CD14-positive monocyte (primary cell): ENCODE results near the gene AKIRIN1. TPM values are rescaled to one million over a fixed set of nuclear protein-coding genes. Genes with fewer than 3 reads are reported as not detected.

Experiments used
- DNase-seq, 3 donors: peaks; one replicate each; pipeline ENCODE4 v3.0.0-alpha.2; 2011 to 2022
- H2AFZ ChIP-seq: 2 replicates; pipeline ENCODE4 v1.6.0; 2012; ENCODE audit warnings: mild to moderate bottlenecking, low read depth, low read length, inconsistent platforms; ENCODE audit not compliant: insufficient read depth, poor library complexity, severe bottlenecking
- H3K27ac ChIP-seq, 2 donors: 1 replicate in 1 of 2; 2 replicates in 1 of 2; pipeline ENCODE4 v1.5.1; 2012 to 2013; ENCODE audit warnings: low read length in 2 of 2, control low read depth in 1 of 2, inconsistent platforms in 1 of 2, low read depth in 1 of 2, mild to moderate bottlenecking in 1 of 2
- H3K27me3 ChIP-seq, 2 donors: one replicate each; pipeline versions ENCODE4 v1.6.0 to v1.6.1; 2011 to 2013; ENCODE audit warnings: low read length in 2 of 2; ENCODE audit not compliant: control insufficient read depth in 2 of 2, insufficient read depth in 2 of 2
- H3K36me3 ChIP-seq, 2 donors: replicated peaks in 1 of 2; 1 replicate in 1 of 2; 2 replicates in 1 of 2; pipeline versions ENCODE4 v1.5.1 to v1.6.1; 2012 to 2013; ENCODE audit warnings: low read length in 2 of 2, control low read depth in 1 of 2, inconsistent platforms in 1 of 2, mild to moderate bottlenecking in 1 of 2; ENCODE audit not compliant: insufficient read depth in 2 of 2, control insufficient read depth in 1 of 2
- H3K4me1 ChIP-seq, 2 donors: 1 replicate in 1 of 2; 2 replicates in 1 of 2; pipeline versions ENCODE4 v1.5.1 to v1.6.1; 2012 to 2013; ENCODE audit warnings: low read length in 2 of 2, control low read depth in 1 of 2, inconsistent platforms in 1 of 2, mild to moderate bottlenecking in 1 of 2, moderate library complexity in 1 of 2; ENCODE audit not compliant: insufficient read depth in 2 of 2, control insufficient read depth in 1 of 2
- H3K4me2 ChIP-seq: replicated peaks from 2 replicates; pipeline ENCODE3; 2012; ENCODE audit warnings: low read length, moderate library complexity, mild to moderate bottlenecking; ENCODE audit not compliant: poor library complexity, severe bottlenecking; ENCODE audit errors: extremely low read depth
- H3K4me3 ChIP-seq, 3 experiments: fragments of 200-600 bp in 1 of 3; sonication (generic) in 1 of 3; replicated peaks in 1 of 3; 1 replicate in 2 of 3; 2 replicates in 1 of 3; pipeline ENCODE4 v1.5.1; 2011 to 2013; ENCODE audit warnings: low read length in 3 of 3, mild to moderate bottlenecking in 3 of 3, control low read depth in 2 of 3, low read depth in 2 of 3, inconsistent platforms in 1 of 3, moderate library complexity in 1 of 3
- H3K79me2 ChIP-seq: 2 replicates; pipeline ENCODE4 v1.6.0; 2012; ENCODE audit warnings: mild to moderate bottlenecking, control low read depth, inconsistent platforms, low read length, moderate library complexity; ENCODE audit not compliant: insufficient read depth
- H3K9ac ChIP-seq: 2 replicates; pipeline ENCODE4 v1.6.0; 2017; ENCODE audit warnings: low read length, mild to moderate bottlenecking; ENCODE audit not compliant: insufficient read depth, poor library complexity, severe bottlenecking
- H3K9me3 ChIP-seq, 2 donors: replicated peaks in 1 of 2; 1 replicate in 1 of 2; 2 replicates in 1 of 2; pipeline versions ENCODE4 v1.5.1 to v1.6.1; 2012 to 2013; ENCODE audit warnings: low read length in 2 of 2, control low read depth in 1 of 2; ENCODE audit not compliant: control insufficient read depth in 1 of 2, insufficient read depth in 1 of 2
- H4K20me1 ChIP-seq: 2 replicates; pipeline ENCODE4 v1.6.0; 2012; ENCODE audit warnings: mild to moderate bottlenecking, low read length, control low read depth, moderate library complexity; ENCODE audit not compliant: insufficient read depth
- H3K27ac Mint-ChIP-seq, 7 donors: one replicate each; pipeline ENCODE4 v1.8.0; 2020; ENCODE audit warnings: mild to moderate bottlenecking in 7 of 7, mixed read lengths in 7 of 7, moderate library complexity in 6 of 7, inconsistent platforms in 2 of 7
- H3K27me3 Mint-ChIP-seq, 3 donors: one replicate each; pipeline ENCODE4 v1.8.0; 2021 to 2022; ENCODE audit warnings: low read depth in 3 of 3, mild to moderate bottlenecking in 3 of 3, mixed read lengths in 3 of 3, moderate library complexity in 3 of 3, inconsistent platforms in 1 of 3
- H3K36me3 Mint-ChIP-seq, 2 donors: one replicate each; pipeline ENCODE4 v1.8.0; 2020; ENCODE audit warnings: mixed read lengths in 2 of 2, inconsistent platforms in 1 of 2, mild to moderate bottlenecking in 1 of 2
- H3K4me1 Mint-ChIP-seq: one replicate; pipeline ENCODE4 v1.8.0; 2020; ENCODE audit warnings: mild to moderate bottlenecking, mixed read lengths
- H3K4me3 Mint-ChIP-seq, 2 donors: one replicate each; pipeline ENCODE4 v1.8.0; 2020; ENCODE audit warnings: mild to moderate bottlenecking in 2 of 2, mixed read lengths in 2 of 2, moderate library complexity in 1 of 2
- H3K9me3 Mint-ChIP-seq, 7 donors: one replicate each; pipeline ENCODE4 v1.8.0; 2020 to 2022; ENCODE audit warnings: mixed read lengths in 7 of 7, mild to moderate bottlenecking in 6 of 7, moderate library complexity in 6 of 7, inconsistent platforms in 2 of 7
- CTCF ChIP-seq: fragments of 200-600 bp; IDR thresholded peaks from one replicate; pipeline ENCODE4 v1.8.0; 2022; ENCODE audit warnings: antibody characterized with exemption, mild to moderate bottlenecking
- WGBS: methylation state at CpG from one replicate; pipeline ENCODE4 v1.1.5; 2013; ENCODE audit warnings: missing lambda C conversion rate; ENCODE audit not compliant: insufficient coverage; 5-methylcytosine and 5-hydroxymethylcytosine counted together
- intact Hi-C, 2 donors: fragments of 100-400 bp; cut with micrococcal nuclease; formaldehyde crosslinking; loops; one replicate each; pipeline versions ENCODE4 v1.15.0 to v1.15.1; 2023
- polyA plus RNA-seq, 3 donors: library from polyadenylated mRNA; depleted of rRNA in 1 of 3; unstranded in 2 of 3; stranded (reverse) in 1 of 3; fragments of 300-500 nt in 2 of 3; fragments of >200 nt in 1 of 3; fragmentation: Illumina TruSeq in 2 of 3; gene quantifications; 1 replicate in 2 of 3; 2 replicates in 1 of 3; pipeline ENCODE4 v1.2.3, GENCODE V29; 2012 to 2021

Gene AKIRIN1
- polyA plus RNA-seq, 3 donors: 41.8 to 61.0 (median 60.8) TPM

GRCh38 chr1:39045231-39045630 is 54.2 kb downstream of the AKIRIN1 start:
- no peak for TF ChIP-seq CTCF
- Histone ChIP-seq H3K9me3 (peaks cover 0 to 5% of the 10 kb centered on the region in 2 donors), H3K9ac (no peak overlapping the region), H3K36me3 (no peaks in the 10 kb centered on the region), H3K27me3 (no peaks in the 10 kb centered on the region), H4K20me1 (no peaks in the 10 kb centered on the region), H2AFZ (no peak overlapping the region), H3K4me3 (no peak overlapping the region), H3K4me2 (no peak overlapping the region), H3K27ac (no peak overlapping the region), H3K4me1 (peaks cover 9 to 11% of the 10 kb centered on the region in 2 donors), H3K79me2 (no peaks in the 10 kb centered on the region)
- Mint-ChIP-seq H3K4me3 (no peak overlapping the region), H3K9me3 (peaks cover 2 to 12% (median 6%) of the 10 kb centered on the region in 7 donors), H3K36me3 (peaks cover 14 to 19% of the 10 kb centered on the region in 2 donors), H3K27ac (no peak overlapping the region), H3K27me3 (peaks cover 0 to 4% (median 0%) of the 10 kb centered on the region in 3 donors), H3K4me1 (peaks cover 23% of the 10 kb centered on the region)
- intact Hi-C loops: no loop called here
- WGBS: 100% methylated on average over 1 of the region's 8 CpGs
- no peak for DNase-seq

GRCh38 chr1:39046613-39047210 is 55.6 kb downstream of the AKIRIN1 start:
- H3K27me3 Mint-ChIP-seq: peaks cover 0 to 4% (median 0%) of the 10 kb centered on the region in 3 donors
- H2AFZ ChIP-seq: no peak overlapping the region
- H4K20me1 ChIP-seq: no peaks in the 10 kb centered on the region
- no peak overlapping the region for H3K4me2 ChIP-seq
- H3K27ac ChIP-seq: no peak overlapping the region
- H3K4me3 ChIP-seq: no peak overlapping the region
- no peak overlapping the region for H3K4me3 Mint-ChIP-seq
- peaks cover 2 to 12% (median 6%) of the 10 kb centered on the region in 7 donors for H3K9me3 Mint-ChIP-seq
- H3K9ac ChIP-seq: no peak overlapping the region
- H3K79me2 ChIP-seq: no peaks in the 10 kb centered on the region
- intact Hi-C loops: no loop called here
- H3K9me3 ChIP-seq: peaks cover 0 to 5% of the 10 kb centered on the region in 2 donors
- no peak for TF ChIP-seq CTCF
- H3K36me3 ChIP-seq: no peaks in the 10 kb centered on the region
- no peaks in the 10 kb centered on the region for H3K27me3 ChIP-seq
- DNase-seq: no peak
- WGBS: 100% methylated on average over 2 of the region's 6 CpGs
- peaks cover 9 to 11% of the 10 kb centered on the region in 2 donors for H3K4me1 ChIP-seq
- peaks cover 12 to 22% of the 10 kb centered on the region in 2 donors for H3K36me3 Mint-ChIP-seq
- peaks cover 23% of the 10 kb centered on the region for H3K4me1 Mint-ChIP-seq
- H3K27ac Mint-ChIP-seq: peak overlapping the region in 3 of 7 donors; percentile 16 to 66 (median 36)
